SU-DHL-6 (cell line): Measurements from ENCODE around the gene ZNF554.
"Not testable (repeated sequence)": the region's sequence is repeated elsewhere in the genome, so short reads cannot be mapped to it uniquely, and the experiment has no call there.

Experiments used
- H2AFZ ChIP-seq: fragments of 200-600 bp; sonication (generic); 2 replicates; pipeline ENCODE4 v1.6.1; 2014; ENCODE audit warnings: low read depth, mild to moderate bottlenecking, moderate library complexity, mixed read lengths, antibody characterized with exemption, low read length; ENCODE audit not compliant: severe bottlenecking
- H3F3A ChIP-seq: fragments of 200-600 bp; shearing (Covaris generic); 2 replicates; pipeline ENCODE4 v1.6.0; 2016; ENCODE audit warnings: antibody characterized with exemption, mild to moderate bottlenecking; ENCODE audit not compliant: insufficient read depth
- H3K27ac ChIP-seq: fragments of 200-600 bp; sonication (generic); 2 replicates; pipeline ENCODE4 v1.5.1; 2016; ENCODE audit warnings: low read depth, mild to moderate bottlenecking, low read length, moderate library complexity, mixed read lengths
- H3K27me3 ChIP-seq: fragments of 200-600 bp; sonication (generic), shearing (Covaris generic); 2 replicates; pipeline ENCODE4 v1.6.0; 2014; ENCODE audit warnings: mild to moderate bottlenecking, low read length
- H3K36me3 ChIP-seq: fragments of 200-600 bp; sonication (generic); 2 replicates; pipeline ENCODE4 v1.6.1; 2014; ENCODE audit warnings: mild to moderate bottlenecking, low read length, mixed read lengths
- H3K4me2 ChIP-seq: fragments of 300-600, 200-600 bp; shearing (Covaris generic), sonication (generic); 2 replicates; pipeline ENCODE4 v1.6.0; 2014; ENCODE audit warnings: low read length, low read depth, mild to moderate bottlenecking; ENCODE audit not compliant: poor library complexity, severe bottlenecking
- H3K4me3 ChIP-seq: fragments of 200-600 bp; sonication (generic); 2 replicates; pipeline ENCODE4 v1.5.1; 2014; ENCODE audit warnings: antibody characterized with exemption, low read length, mild to moderate bottlenecking, mixed read lengths; ENCODE audit not compliant: insufficient read depth, poor library complexity, severe bottlenecking
- H3K79me2 ChIP-seq: fragments of 200-600 bp; sonication (generic); 2 replicates; pipeline ENCODE4 v1.6.1; 2014; ENCODE audit warnings: mild to moderate bottlenecking, low read length, moderate library complexity; ENCODE audit not compliant: insufficient read depth
- H3K9ac ChIP-seq: fragments of 200-600 bp; sonication (generic); 2 replicates; pipeline ENCODE4 v1.7.0; 2014; ENCODE audit warnings: mild to moderate bottlenecking, low read length
- H3K9me2 ChIP-seq: fragments of 200-600 bp; sonication (generic); replicated peaks from 2 replicates; pipeline ENCODE4 v1.6.1; 2014; ENCODE audit warnings: low read length; ENCODE audit not compliant: insufficient read depth
- H3K9me3 ChIP-seq: fragments of 200-600 bp; sonication (generic); 2 replicates; pipeline ENCODE4 v1.6.1; 2014; ENCODE audit warnings: low read length, mixed read lengths; ENCODE audit not compliant: insufficient read depth
- H4K20me1 ChIP-seq: fragments of 200-600 bp; sonication (generic); 2 replicates; pipeline ENCODE4 v1.6.1; 2014; ENCODE audit warnings: low read depth, mild to moderate bottlenecking, antibody characterized with exemption, low read length, moderate library complexity, mixed read lengths
- EZH2phosphoT487 ChIP-seq: fragments of 200-600 bp; sonication (generic), shearing (Covaris generic); conservative IDR thresholded peaks from 2 replicates; pipeline ENCODE4 v1.6.1; 2018; ENCODE audit warnings: mild to moderate bottlenecking, antibody characterized with exemption, low read length, moderate library complexity, mixed read lengths
- TF ChIP-seq, protein P1 (sequence below): fragments of 200-600 bp; sonication (generic); IDR thresholded peaks from one replicate; pipeline ENCODE4 v1.5.1; 2017; ENCODE audit warnings: antibody characterized with exemption, mild to moderate bottlenecking, low read length, moderate library complexity; ENCODE audit not compliant: insufficient read depth, poor library complexity, severe bottlenecking

ZNF554 gene

DNA sequence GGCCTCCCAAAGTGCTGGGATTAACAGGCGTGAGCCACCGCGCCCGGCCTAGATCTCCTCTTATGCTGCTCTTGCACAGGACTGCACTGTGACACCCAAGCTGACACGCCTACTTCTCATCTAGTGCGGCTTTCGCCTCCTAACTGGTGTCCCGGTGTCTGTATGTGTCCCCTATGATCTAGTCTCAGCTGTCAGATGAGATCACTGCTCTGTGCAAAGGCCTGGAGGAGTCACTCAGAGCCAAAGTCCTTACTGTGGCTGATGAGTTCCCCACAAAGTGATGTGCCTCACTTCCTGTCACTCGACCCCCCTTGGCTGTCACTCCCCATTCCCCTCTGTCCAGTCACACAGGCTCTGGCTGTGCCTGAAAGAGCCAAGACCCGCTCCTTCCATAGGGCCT, 50.0 kb downstream of the ZNF554 start:
- Histone ChIP-seq H3K9me2 (no peaks in the 10 kb centered on the region), H4K20me1 (no peaks in the 10 kb centered on the region), H3K4me2 (no peak overlapping the region), H2AFZ (no peak overlapping the region), H3K9ac (no peak overlapping the region), H3K27ac (no peak overlapping the region), H3K4me3 (no peak overlapping the region), H3K36me3 (no peaks in the 10 kb centered on the region), H3K27me3 (no peaks in the 10 kb centered on the region), H3K79me2 (no peaks in the 10 kb centered on the region), H3F3A (no peaks in the 10 kb centered on the region), H3K9me3 (no peaks in the 10 kb centered on the region)
- TF ChIP-seq EZH2phosphoT487, result no peak
- TF ChIP-seq, protein P1, sequence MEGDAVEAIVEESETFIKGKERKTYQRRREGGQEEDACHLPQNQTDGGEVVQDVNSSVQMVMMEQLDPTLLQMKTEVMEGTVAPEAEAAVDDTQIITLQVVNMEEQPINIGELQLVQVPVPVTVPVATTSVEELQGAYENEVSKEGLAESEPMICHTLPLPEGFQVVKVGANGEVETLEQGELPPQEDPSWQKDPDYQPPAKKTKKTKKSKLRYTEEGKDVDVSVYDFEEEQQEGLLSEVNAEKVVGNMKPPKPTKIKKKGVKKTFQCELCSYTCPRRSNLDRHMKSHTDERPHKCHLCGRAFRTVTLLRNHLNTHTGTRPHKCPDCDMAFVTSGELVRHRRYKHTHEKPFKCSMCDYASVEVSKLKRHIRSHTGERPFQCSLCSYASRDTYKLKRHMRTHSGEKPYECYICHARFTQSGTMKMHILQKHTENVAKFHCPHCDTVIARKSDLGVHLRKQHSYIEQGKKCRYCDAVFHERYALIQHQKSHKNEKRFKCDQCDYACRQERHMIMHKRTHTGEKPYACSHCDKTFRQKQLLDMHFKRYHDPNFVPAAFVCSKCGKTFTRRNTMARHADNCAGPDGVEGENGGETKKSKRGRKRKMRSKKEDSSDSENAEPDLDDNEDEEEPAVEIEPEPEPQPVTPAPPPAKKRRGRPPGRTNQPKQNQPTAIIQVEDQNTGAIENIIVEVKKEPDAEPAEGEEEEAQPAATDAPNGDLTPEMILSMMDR, result no peak

DNA sequence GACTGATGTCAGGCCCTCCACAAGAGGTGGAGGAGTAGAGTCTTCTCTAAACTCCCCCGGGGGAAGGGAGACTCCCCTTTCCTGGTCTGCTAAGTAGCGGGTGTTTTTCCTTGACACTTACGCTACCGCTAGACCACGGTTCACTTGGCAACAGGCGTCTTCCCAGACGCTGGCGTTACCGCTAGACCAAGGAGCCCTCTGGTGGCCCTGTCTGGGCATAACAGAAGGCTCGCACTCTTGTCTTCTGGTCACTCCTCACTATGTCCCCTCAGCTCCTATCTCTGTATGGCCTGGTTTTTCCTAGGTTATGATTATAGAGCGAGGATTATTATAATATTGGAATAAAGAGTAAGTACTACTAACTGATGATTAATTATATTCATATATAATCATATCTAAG, 52.5 kb downstream of the ZNF554 start:
- not testable (repeated sequence) for H3K36me3 ChIP-seq, H3K9ac ChIP-seq, H3F3A ChIP-seq, H3K4me2 ChIP-seq, H3K79me2 ChIP-seq, H4K20me1 ChIP-seq, H3K9me3 ChIP-seq, H3K27ac ChIP-seq, H3K4me3 ChIP-seq, H2AFZ ChIP-seq, H3K9me2 ChIP-seq, H3K27me3 ChIP-seq

DNA sequence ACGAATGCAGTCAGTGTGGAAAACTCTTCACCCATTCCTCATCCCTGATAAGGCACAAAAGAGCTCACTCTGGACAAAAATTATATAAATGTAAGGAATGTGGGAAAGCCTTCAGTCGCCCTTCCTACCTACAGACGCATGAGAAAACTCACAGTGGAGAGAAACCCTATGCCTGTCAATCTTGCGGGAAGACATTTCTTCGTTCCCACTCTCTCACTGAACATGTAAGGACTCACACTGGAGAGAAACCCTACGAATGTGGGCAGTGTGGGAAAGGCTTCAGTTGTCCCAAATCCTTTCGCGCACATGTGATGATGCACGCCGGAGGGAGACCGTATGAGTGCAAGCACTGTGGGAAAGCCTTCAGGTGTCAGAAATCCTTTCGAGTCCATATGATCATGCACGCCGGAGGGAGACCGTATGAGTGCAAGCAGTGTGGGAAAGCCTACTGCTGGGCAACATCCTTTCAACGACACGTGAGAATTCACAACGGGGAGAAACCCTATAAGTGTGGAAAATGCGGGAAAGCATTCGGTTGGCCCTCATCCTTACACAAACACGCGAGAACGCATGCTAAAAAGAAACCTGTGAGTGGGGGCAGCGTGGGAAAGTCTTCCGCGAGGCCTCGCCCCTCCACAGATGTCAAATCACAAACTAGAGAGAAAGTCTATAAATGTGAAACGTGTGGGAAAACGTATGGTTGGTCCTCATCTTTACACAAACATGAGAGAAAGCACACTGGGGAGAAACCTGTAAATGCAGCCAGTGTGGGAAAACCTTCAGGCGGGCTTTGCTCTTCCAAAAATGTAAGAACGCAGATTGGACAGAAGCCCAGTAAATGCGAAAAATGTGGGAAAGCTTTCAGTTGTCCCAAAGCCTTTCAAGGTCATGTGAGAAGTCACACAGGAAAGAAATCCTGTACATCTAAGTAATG, 58.0 kb downstream of the ZNF554 start:
- Histone ChIP-seq H3K4me3 (no peak overlapping the region), H3F3A (no peaks in the 10 kb centered on the region), H3K27me3 (no peaks in the 10 kb centered on the region), H3K79me2 (no peaks in the 10 kb centered on the region), H3K4me2 (no peak overlapping the region), H3K36me3 (no peaks in the 10 kb centered on the region), H3K27ac (no peak overlapping the region), H4K20me1 (no peaks in the 10 kb centered on the region), H3K9ac (no peak overlapping the region), H3K9me3 (peaks cover 13% of the 10 kb centered on the region), H3K9me2 (no peaks in the 10 kb centered on the region), H2AFZ (no peak overlapping the region)
- TF ChIP-seq EZH2phosphoT487, result no peak
- TF ChIP-seq, protein P1, result no peak

DNA sequence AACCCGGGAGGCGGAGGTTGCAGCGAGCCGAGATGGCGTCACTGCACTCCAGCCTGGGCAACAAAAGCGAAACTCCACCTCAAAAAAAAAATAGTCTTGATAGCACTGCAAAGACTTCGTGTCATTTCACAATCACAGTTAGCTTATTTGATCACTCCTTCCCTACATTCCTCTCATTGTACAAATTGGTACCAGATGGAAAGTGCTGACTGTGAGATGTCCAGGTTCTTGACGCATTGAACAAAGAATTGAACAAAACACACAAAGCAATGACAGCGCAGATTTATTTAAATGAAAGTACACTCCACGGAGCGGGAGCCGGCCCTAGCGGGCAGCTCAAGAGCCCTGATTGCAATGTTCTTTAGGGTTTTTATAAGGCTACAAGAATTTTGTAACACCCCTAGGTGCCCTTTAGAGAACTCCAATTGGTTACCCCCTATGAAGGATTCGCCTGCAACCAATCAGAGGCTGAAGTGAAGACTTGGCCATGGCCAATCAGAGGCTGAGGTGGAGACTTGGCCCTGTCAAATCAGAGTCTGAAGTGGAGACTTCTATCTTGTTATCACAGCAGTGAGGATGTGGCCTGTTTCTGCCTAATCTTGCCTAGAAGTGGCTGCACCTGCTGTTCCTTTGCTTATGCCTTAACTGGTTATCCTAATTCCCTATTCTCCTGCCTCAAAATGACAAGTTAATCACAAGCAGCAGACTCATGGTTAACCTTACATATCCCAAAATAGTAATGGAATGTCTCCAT, 64.2 kb downstream of the ZNF554 start:
- no peaks in the 10 kb centered on the region for H3K79me2 ChIP-seq
- no peaks in the 10 kb centered on the region for H3K27me3 ChIP-seq
- no peaks in the 10 kb centered on the region for H3K36me3 ChIP-seq
- no peak overlapping the region for H3K27ac ChIP-seq
- no peaks in the 10 kb centered on the region for H3K9me2 ChIP-seq
- H3K9me3 ChIP-seq, result no peaks in the 10 kb centered on the region
- no peak for TF ChIP-seq EZH2phosphoT487
- TF ChIP-seq, protein P1, result no peak
- no peaks in the 10 kb centered on the region for H4K20me1 ChIP-seq
- H3K9ac ChIP-seq, result no peak overlapping the region
- H3F3A ChIP-seq, result no peaks in the 10 kb centered on the region
- H3K4me3 ChIP-seq, result no peak overlapping the region
- H3K4me2 ChIP-seq, result no peak overlapping the region
- no peak overlapping the region for H2AFZ ChIP-seq
